Natural killer cell (primary cell): ENCODE results near the gene EIPR1. TPM values are rescaled to one million over a fixed set of nuclear protein-coding genes. Genes with fewer than 3 reads are reported as not detected.
"Not testable (repeated sequence)": the region's sequence is repeated elsewhere in the genome, so short reads cannot be mapped to it uniquely, and the experiment has no call there.

Experiments used
- ATAC-seq, 3 donors: fragments of 150-1000 bp in 2 of 3; fragments of 200-7000 bp in 1 of 3; cut with Tn5 transposase; 1 replicate in 1 of 3; 2 replicates in 2 of 3; pipeline ENCODE4 v1.10.0; 2021; ENCODE audit warnings: mild to moderate bottlenecking in 2 of 3, moderate library complexity in 2 of 3
- DNase-seq, 2 donors: peaks; one replicate each; pipeline versions ENCODE4 v3.0.0 to v3.0.0-alpha.2; 2013 to 2021; ENCODE audit warnings: mixed read lengths in 1 of 2
- H3K27ac ChIP-seq: one replicate; pipeline ENCODE4 v1.5.1; 2013; ENCODE audit warnings: mild to moderate bottlenecking, low read length
- H3K27me3 ChIP-seq: one replicate; pipeline ENCODE4 v1.6.1; 2013; ENCODE audit warnings: low read length; ENCODE audit not compliant: control insufficient read depth, insufficient read depth
- H3K36me3 ChIP-seq: one replicate; pipeline ENCODE4 v1.6.1; 2013; ENCODE audit warnings: low read length; ENCODE audit not compliant: control insufficient read depth, insufficient read depth
- H3K4me1 ChIP-seq: one replicate; pipeline ENCODE4 v1.6.1; 2013; ENCODE audit warnings: low read length; ENCODE audit not compliant: control insufficient read depth, insufficient read depth
- H3K4me3 ChIP-seq: one replicate; pipeline ENCODE4 v1.5.1; 2013; ENCODE audit warnings: low read length
- H3K9me3 ChIP-seq: one replicate; pipeline ENCODE4 v1.6.1; 2013; ENCODE audit warnings: low read length; ENCODE audit not compliant: control insufficient read depth, insufficient read depth
- H3K27ac Mint-ChIP-seq, 2 donors: one replicate each; pipeline ENCODE4 v1.8.0; 2022; ENCODE audit warnings: mild to moderate bottlenecking in 2 of 2, mixed read lengths in 2 of 2, moderate library complexity in 1 of 2
- H3K27me3 Mint-ChIP-seq, 2 donors: one replicate each; pipeline ENCODE4 v1.8.0; 2022; ENCODE audit warnings: low read depth in 2 of 2, mixed read lengths in 2 of 2
- H3K36me3 Mint-ChIP-seq: one replicate; pipeline ENCODE4 v1.8.0; 2022; ENCODE audit warnings: mixed read lengths
- H3K4me1 Mint-ChIP-seq, 2 donors: one replicate each; pipeline ENCODE4 v1.8.0; 2022; ENCODE audit warnings: mixed read lengths in 2 of 2
- H3K4me3 Mint-ChIP-seq: one replicate; pipeline ENCODE4 v1.8.0; 2022; ENCODE audit warnings: mild to moderate bottlenecking, moderate library complexity, mixed read lengths
- H3K9me3 Mint-ChIP-seq, 2 donors: one replicate each; pipeline ENCODE4 v1.8.0; 2022; ENCODE audit warnings: mixed read lengths in 2 of 2
- CTCF ChIP-seq: fragments of 200-600 bp; IDR thresholded peaks from one replicate; pipeline ENCODE4 v1.8.0; 2022; ENCODE audit warnings: antibody characterized with exemption
- WGBS: methylation state at CpG from one replicate; pipeline ENCODE4 v1.1.7; 2013; ENCODE audit warnings: missing lambda C conversion rate; ENCODE audit not compliant: insufficient coverage; 5-methylcytosine and 5-hydroxymethylcytosine counted together
- intact Hi-C: fragments of 100-400 bp; cut with micrococcal nuclease; formaldehyde crosslinking; loops from one replicate; pipeline ENCODE4 v1.14.2; 2022
- total RNA-seq, 4 donors: library from RNA; stranded (reverse); fragments of 120-200 nt in 1 of 4; gene quantifications; one replicate each; pipeline versions ENCODE4 v1.2.3 to v1.2.4, GENCODE V29; 2013 to 2022

Gene EIPR1
- total RNA-seq, 3 donors from 2014 or later (not counting 1 experiment from before 2014, with no cell fraction given), result 26.8 to 28.8 (median 27.9) TPM

GRCh38 chr2:3285901-3286645, 91.5 kb downstream of the EIPR1 start:
- H3K27ac Mint-ChIP-seq, result peak overlapping the region in 1 of 2 donors; percentile 48

GRCh38 chr2:3284657-3285630, 92.7 kb downstream of the EIPR1 start:
- H3K36me3 Mint-ChIP-seq, result no peaks in the 10 kb centered on the region

More at GRCh38 chr2:3285901-3286645, 91.5 kb downstream of the EIPR1 start:
- no peaks in the 10 kb centered on the region for H3K27me3 Mint-ChIP-seq
- peaks cover 34 to 35% of the 10 kb centered on the region in 2 donors for H3K4me1 Mint-ChIP-seq
- no peaks in the 10 kb centered on the region for H3K36me3 Mint-ChIP-seq
- H3K27ac ChIP-seq, result no peak overlapping the region
- ATAC-seq, result no peak
- 96% methylated on average over 21 of the region's 21 CpGs for WGBS
- DNase-seq, result no peak
- no peaks in the 10 kb centered on the region for H3K36me3 ChIP-seq
- H3K9me3 ChIP-seq, result no peaks in the 10 kb centered on the region
- no peak for TF ChIP-seq CTCF
- peaks cover 0 to 2% of the 10 kb centered on the region in 2 donors for H3K9me3 Mint-ChIP-seq
- H3K4me3 Mint-ChIP-seq, result no peak overlapping the region
- H3K4me3 ChIP-seq, result no peak overlapping the region
- no peaks in the 10 kb centered on the region for H3K27me3 ChIP-seq
- H3K4me1 ChIP-seq, result no peaks in the 10 kb centered on the region
- intact Hi-C loops, result no loop called here

GRCh38 chr2:3283876-3284656, 93.6 kb downstream of the EIPR1 start:
- Mint-ChIP-seq H3K27ac (peak overlapping the region in 1 of 2 donors; percentile 27), H3K4me1 (peaks cover 23 to 28% of the 10 kb centered on the region in 2 donors)
- ATAC-seq, DNase-seq, H3K36me3 Mint-ChIP-seq, H3K36me3 ChIP-seq, intact Hi-C loops, H3K27me3 ChIP-seq, H3K27ac ChIP-seq, H3K9me3 Mint-ChIP-seq, H3K9me3 ChIP-seq, H3K4me3 ChIP-seq, H3K4me3 Mint-ChIP-seq, H3K4me1 ChIP-seq, H3K27me3 Mint-ChIP-seq: not testable (repeated sequence)
- 97% methylated on average over 22 of the region's 38 CpGs for WGBS

More at GRCh38 chr2:3284657-3285630, 92.7 kb downstream of the EIPR1 start:
- Mint-ChIP-seq H3K4me1 (peaks cover 32 to 37% of the 10 kb centered on the region in 2 donors), H3K27me3 (no peaks in the 10 kb centered on the region), H3K27ac (peak overlapping the region in 1 of 2 donors; percentile 27), H3K9me3 (peaks cover 0 to 2% of the 10 kb centered on the region in 2 donors), H3K4me3 (no peak overlapping the region)
- no peaks in the 10 kb centered on the region for H3K27me3 ChIP-seq
- TF ChIP-seq CTCF, result no peak
- ATAC-seq, result no peak
- peaks cover 3% of the 10 kb centered on the region for H3K36me3 ChIP-seq
- no peaks in the 10 kb centered on the region for H3K4me1 ChIP-seq
- no peak for DNase-seq
- 90% methylated on average over 23 of the region's 24 CpGs for WGBS
- no peaks in the 10 kb centered on the region for H3K9me3 ChIP-seq
- H3K4me3 ChIP-seq, result no peak overlapping the region
- intact Hi-C loops, result no loop called here
- H3K27ac ChIP-seq, result no peak overlapping the region
